GM10248 (cell line): Measurements from ENCODE around the gene GRPEL2.
"Not testable (repeated sequence)": the region's sequence is repeated elsewhere in the genome, so short reads cannot be mapped to it uniquely, and the experiment has no call there.

Experiments used
- CTCF ChIA-PET: fragments of 300-600 bp; sonication (Branson Sonifier 250); formaldehyde crosslinking; extraction: SDS; loops from one replicate; lab custom pipeline; 2021; ENCODE audit warnings: antibody characterized with exemption; lab: Yijun Ruan, JAX
- POLR2A ChIA-PET: fragments of 350-650 bp; sonication (Branson Sonifier 250); formaldehyde crosslinking; extraction: SDS; loops from one replicate; lab custom pipeline; 2020; ENCODE audit warnings: antibody characterized with exemption; lab: Yijun Ruan, JAX
- DNase-seq: peaks from one replicate; pipeline ENCODE4 v3.0.0; 2012; ENCODE audit errors: extremely low spot score
- CTCF ChIP-seq: IDR thresholded peaks from 2 replicates; pipeline ENCODE4 v1.5.1; 2012; ENCODE audit warnings: mild to moderate bottlenecking, low read depth; ENCODE audit errors: extremely low read depth, missing control alignments, control extremely low read depth

Gene GRPEL2

GRCh38 chr5:149389552-149390495, 44.5 kb downstream of the GRPEL2 start:
- no peak for DNase-seq
- CTCF ChIA-PET, result interaction anchor here (0.7 to 3.6 kb wide), 7 partner anchors 8 to 45 kb away, joined by 3 to 16 read pairs (median 6); no protein-coding TSS in a partner anchor
- no peak for TF ChIP-seq CTCF
- POLR2A ChIA-PET, result no interaction called here

GRCh38 chr5:149391076-149391475, 45.8 kb downstream of the GRPEL2 start:
- POLR2A ChIA-PET, DNase-seq: not testable (repeated sequence)
- CTCF ChIA-PET, result interaction anchor here (0.9 to 3.6 kb wide), 4 partner anchors 9 to 43 kb away, joined by 3 to 16 read pairs (median 6); no protein-coding TSS in a partner anchor

GRCh38 chr5:149391524-149391923, 46.2 kb downstream of the GRPEL2 start:
- POLR2A ChIA-PET, result no interaction called here
- no peak for TF ChIP-seq CTCF
- CTCF ChIA-PET, result interaction anchor here (0.8 kb wide), 1 partner anchor 9 kb away, joined by 4 read pairs; no protein-coding TSS in a partner anchor
- no peak for DNase-seq

GRCh38 chr5:149392718-149393117, 47.4 kb downstream of the GRPEL2 start:
- POLR2A ChIA-PET, result no interaction called here
- TF ChIP-seq CTCF, result no peak
- no peak for DNase-seq
- CTCF ChIA-PET, result no interaction called here

GRCh38 chr5:149394996-149395395, 49.7 kb downstream of the GRPEL2 start:
- CTCF ChIA-PET, result interaction anchor here (1.3 to 2.0 kb wide), 3 partner anchors 13 to 41 kb away, joined by 3 to 6 read pairs (median 6); no protein-coding TSS in a partner anchor
- DNase-seq, POLR2A ChIA-PET: not testable (repeated sequence)

GRCh38 chr5:149397530-149397929, 52.2 kb downstream of the GRPEL2 start:
- CTCF ChIA-PET, result no interaction called here

GRCh38 chr5:149398747-149399266, 53.5 kb downstream of the GRPEL2 start:
- DNase-seq, POLR2A ChIA-PET: not testable (repeated sequence)
- CTCF ChIA-PET, result interaction anchor here (0.9 to 1.2 kb wide), 4 partner anchors 9 to 31 kb away, joined by 3 to 5 read pairs (median 4); no protein-coding TSS in a partner anchor

More at GRCh38 chr5:149397530-149397929, 52.2 kb downstream of the GRPEL2 start:
- POLR2A ChIA-PET, result no interaction called here
- TF ChIP-seq CTCF, result no peak
- no peak for DNase-seq

- DNase-seq, result no peak
- CTCF ChIA-PET, result interaction anchor here (1.0 to 1.3 kb wide), 3 partner anchors 15 to 43 kb away, joined by 3 to 4 read pairs (median 3); no protein-coding TSS in a partner anchor
- no peak for TF ChIP-seq CTCF
- POLR2A ChIA-PET, result no interaction called here
Measured at GRCh38 chr5:149399775-149400174, 54.5 kb downstream of the GRPEL2 start.
